Measurements from ENCODE around the gene LCE1D. TPM values are rescaled to one million over a fixed set of nuclear protein-coding genes. Genes with fewer than 3 reads are reported as not detected.
A peak's percentile ranks its signal among the peaks of the same experiment; 100 is the strongest.

Gene LCE1D
- polyA plus RNA-seq, 2 of the 4 experiments (the other 2 are of a cell fraction) = not detected

DNA sequence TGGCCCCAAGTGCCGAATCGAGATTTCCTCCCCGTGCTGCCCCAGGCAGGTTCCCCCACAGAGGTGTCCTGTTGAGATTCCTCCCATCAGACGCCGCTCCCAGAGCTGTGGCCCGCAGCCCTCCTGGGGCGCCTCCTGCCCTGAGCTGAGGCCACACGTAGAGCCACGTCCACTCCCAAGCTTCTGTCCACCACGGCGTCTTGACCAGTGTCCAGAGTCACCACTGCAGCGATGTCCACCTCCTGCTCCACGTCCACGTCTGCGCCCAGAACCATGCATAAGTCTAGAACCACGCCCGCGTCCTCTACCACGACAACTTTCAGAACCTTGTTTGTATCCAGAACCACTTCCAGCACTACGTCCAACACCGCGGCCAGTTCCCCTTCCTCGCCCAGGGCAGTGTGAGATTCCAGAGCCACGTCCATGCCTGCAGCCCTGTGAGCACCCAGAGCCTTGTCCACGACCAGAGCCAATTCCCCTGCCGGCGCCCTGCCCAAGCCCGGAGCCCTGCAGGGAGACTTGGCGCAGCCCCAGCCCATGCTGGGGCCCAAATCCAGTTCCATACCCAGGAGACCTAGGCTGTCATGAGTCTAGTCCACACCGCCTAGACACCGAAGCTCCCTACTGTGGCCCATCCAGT lies 35.9 kb upstream of the LCE1D start:
- no peak for TF ChIP-seq GATA3 (IDR thresholded peaks at IDR 0.05; ENCODE audit: borderline replicate concordance)
- no peak for TF ChIP-seq TP53 (CRISPR knock-in tag; IDR thresholded peaks at IDR 0.05)
- TF ChIP-seq POLR2A (IDR thresholded peaks at IDR 0.05; ENCODE audit: low read length) = no peak
- no peak for TF ChIP-seq ZSCAN20 (CRISPR knock-in tag; IDR thresholded peaks at IDR 0.05)
- no peak for TF ChIP-seq MYC (IDR thresholded peaks at IDR 0.05; ENCODE audit: borderline replicate concordance, low read length)
- no peak for TF ChIP-seq ZC3H11A (IDR thresholded peaks at IDR 0.05)
- no peak for TF ChIP-seq KDM1A (IDR thresholded peaks at IDR 0.05; ENCODE audit: low read depth)
- TF ChIP-seq ZFP36 (IDR thresholded peaks at IDR 0.05; ENCODE audit: borderline replicate concordance, partially characterized antibody) = no peak
- TF ChIP-seq CBX8 (IDR thresholded peaks at IDR 0.05) = no peak
- 50% methylated on average over 29 of the region's 31 CpGs for WGBS (ENCODE audit: missing lambda C conversion rate)
- DNase-seq (ENCODE audit: low read depth in 1 of 2, low spot score in 1 of 2) = no peak
- ATAC-seq = no peak
- ChIA-PET CTCF (interaction anchor here (1.2 kb wide), 1 partner anchor 165 kb away, joined by 3 read pairs; no protein-coding TSS in a partner anchor), POLR2A (no interaction called here)
- no peaks in the 10 kb centered on the region for H3K4me1 ChIP-seq
- no peak overlapping the region for H3K4me3 ChIP-seq
- no peak overlapping the region for H3K4me2 ChIP-seq
- H3K9me3 ChIP-seq = no peaks in the 10 kb centered on the region
- FAIRE-seq = no peak
- H3K27ac ChIP-seq = no peak overlapping the region

DNA sequence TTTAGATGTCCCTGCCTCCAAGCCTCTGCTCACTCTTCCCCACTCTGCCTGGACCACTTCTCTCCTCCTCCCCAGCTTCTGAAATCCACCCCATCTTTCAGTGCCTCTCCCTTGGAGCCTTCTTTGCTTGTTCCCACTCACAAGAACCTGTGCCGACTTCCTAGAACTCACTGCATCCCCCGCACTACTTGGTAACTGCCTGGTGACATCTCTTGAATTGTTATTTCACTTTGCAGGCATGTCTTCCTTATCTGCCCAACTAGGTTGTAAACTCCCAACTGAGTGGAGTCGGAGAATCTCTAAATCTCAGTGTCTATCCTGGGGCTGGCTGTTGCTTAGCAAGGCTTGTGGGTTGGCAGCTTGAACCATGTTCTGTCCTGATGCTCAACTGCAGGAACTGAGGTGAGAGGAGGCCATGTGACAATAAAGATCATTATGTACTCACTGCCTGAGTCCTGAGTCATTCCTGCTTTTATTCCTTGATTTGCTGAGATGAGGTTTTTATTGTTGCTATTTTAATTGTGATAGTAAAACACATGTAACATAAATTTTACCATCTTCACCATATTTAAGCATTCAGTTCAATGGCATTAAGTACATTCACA lies 34.8 kb upstream of the LCE1D start:
- Histone ChIP-seq H3K4me2 (no peak overlapping the region), H3K4me1 (no peaks in the 10 kb centered on the region), H3K4me3 (no peak overlapping the region), H3K9me3 (no peaks in the 10 kb centered on the region), H3K27ac (no peak overlapping the region)
- TF ChIP-seq HOXB13 (CRISPR knock-in tag; IDR thresholded peaks at IDR 0.05; ENCODE audit: low read depth) = no peak
- TF ChIP-seq HOXA7 (CRISPR knock-in tag; IDR thresholded peaks at IDR 0.05) = no peak
- TF ChIP-seq MAFK (IDR thresholded peaks at IDR 0.05; ENCODE audit: partially characterized antibody) = no peak
- TF ChIP-seq, protein P1, sequence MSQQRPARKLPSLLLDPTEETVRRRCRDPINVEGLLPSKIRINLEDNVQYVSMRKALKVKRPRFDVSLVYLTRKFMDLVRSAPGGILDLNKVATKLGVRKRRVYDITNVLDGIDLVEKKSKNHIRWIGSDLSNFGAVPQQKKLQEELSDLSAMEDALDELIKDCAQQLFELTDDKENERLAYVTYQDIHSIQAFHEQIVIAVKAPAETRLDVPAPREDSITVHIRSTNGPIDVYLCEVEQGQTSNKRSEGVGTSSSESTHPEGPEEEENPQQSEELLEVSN (IDR thresholded peaks at IDR 0.05; ENCODE audit: borderline replicate concordance, low read depth) = no peak
- TF ChIP-seq RFX5 (IDR thresholded peaks at IDR 0.05) = no peak
- TF ChIP-seq HOXB5 (CRISPR knock-in tag; IDR thresholded peaks at IDR 0.05) = no peak
- TF ChIP-seq, protein P2, sequence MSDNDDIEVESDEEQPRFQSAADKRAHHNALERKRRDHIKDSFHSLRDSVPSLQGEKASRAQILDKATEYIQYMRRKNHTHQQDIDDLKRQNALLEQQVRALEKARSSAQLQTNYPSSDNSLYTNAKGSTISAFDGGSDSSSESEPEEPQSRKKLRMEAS (IDR thresholded peaks at IDR 0.05) = no peak
- TF ChIP-seq, protein P3, sequence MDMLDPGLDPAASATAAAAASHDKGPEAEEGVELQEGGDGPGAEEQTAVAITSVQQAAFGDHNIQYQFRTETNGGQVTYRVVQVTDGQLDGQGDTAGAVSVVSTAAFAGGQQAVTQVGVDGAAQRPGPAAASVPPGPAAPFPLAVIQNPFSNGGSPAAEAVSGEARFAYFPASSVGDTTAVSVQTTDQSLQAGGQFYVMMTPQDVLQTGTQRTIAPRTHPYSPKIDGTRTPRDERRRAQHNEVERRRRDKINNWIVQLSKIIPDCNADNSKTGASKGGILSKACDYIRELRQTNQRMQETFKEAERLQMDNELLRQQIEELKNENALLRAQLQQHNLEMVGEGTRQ (IDR thresholded peaks at IDR 0.05) = no peak
- no peak for TF ChIP-seq CHD4 (IDR thresholded peaks at IDR 0.05; ENCODE audit: borderline replicate concordance)
- TF ChIP-seq TP53 (CRISPR knock-in tag; IDR thresholded peaks at IDR 0.05) = no peak
- no peak for TF ChIP-seq HDAC2 (IDR thresholded peaks at IDR 0.05)
- ChIA-PET POLR2A (interaction anchor here (0.5 kb wide), 1 partner anchor 845 kb away, joined by 4 read pairs; no protein-coding TSS in a partner anchor), CTCF (no interaction called here)
- WGBS (ENCODE audit: missing lambda C conversion rate) = 29% methylated on average over 3 of the region's 3 CpGs
- ATAC-seq (no peak), FAIRE-seq (no peak), DNase-seq (ENCODE audit: low read depth in 1 of 2, low spot score in 1 of 2) (no peak)

DNA sequence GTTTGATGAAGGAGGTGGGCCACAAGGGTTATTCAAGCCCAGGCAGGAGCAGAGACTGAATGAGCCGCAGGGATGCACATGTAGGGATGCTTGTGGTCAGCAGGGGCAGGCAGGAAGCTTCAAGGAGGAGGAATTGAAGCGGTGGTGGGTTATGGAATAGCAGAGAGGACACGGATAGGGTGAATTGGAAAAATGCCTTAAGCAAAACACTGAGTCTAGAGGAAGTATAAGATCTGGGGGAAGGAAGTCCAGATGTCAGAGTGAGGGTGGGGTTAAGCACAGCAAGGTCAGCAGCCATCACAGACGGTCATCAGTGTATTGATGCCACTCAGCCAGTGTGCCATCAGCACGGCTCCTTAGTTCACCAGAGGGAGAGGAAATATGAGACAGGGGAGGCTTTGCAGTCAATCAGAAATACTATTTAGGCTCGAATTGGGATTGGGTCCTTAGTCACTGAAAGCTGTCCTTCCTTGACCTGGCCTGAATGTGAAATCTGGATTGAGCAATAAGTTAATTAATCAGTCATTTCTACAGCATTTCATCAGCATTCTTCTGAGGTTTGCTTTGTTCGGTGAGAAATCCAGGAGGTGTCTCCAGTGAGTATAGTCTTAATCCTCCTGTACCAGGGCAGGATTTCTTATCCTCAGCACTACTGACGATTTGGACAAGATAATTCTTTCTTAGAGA lies 27.5 kb upstream of the LCE1D start:
- Histone ChIP-seq H3K27ac (no peak overlapping the region), H3K9me3 (no peaks in the 10 kb centered on the region), H3K4me3 (no peak overlapping the region), H3K4me2 (no peak overlapping the region), H3K4me1 (no peaks in the 10 kb centered on the region)
- TF ChIP-seq CHD4 (IDR thresholded peaks at IDR 0.05; ENCODE audit: borderline replicate concordance) (no peak), HDAC2 (IDR thresholded peaks at IDR 0.05) (no peak), EP300 (IDR thresholded peaks at IDR 0.05) (no peak), CBX2 (IDR thresholded peaks at IDR 0.05; ENCODE audit: borderline replicate concordance, low read depth) (no peak), SMC3 (IDR thresholded peaks at IDR 0.05) (no peak), POLR2A (IDR thresholded peaks at IDR 0.05; ENCODE audit: low read length) (no peak), PHF8 (IDR thresholded peaks at IDR 0.05; ENCODE audit: borderline replicate concordance, low read depth) (no peak), HOXB13 (CRISPR knock-in tag; IDR thresholded peaks at IDR 0.05; ENCODE audit: low read depth) (no peak), ESRRA (IDR thresholded peaks at IDR 0.05; ENCODE audit: borderline replicate concordance, low read length) (no peak)
- TF ChIP-seq, protein P3 (IDR thresholded peaks at IDR 0.05) = no peak
- TF ChIP-seq, protein P2 (IDR thresholded peaks at IDR 0.05) = no peak
- CTCF ChIA-PET = interaction anchor here (0.7 kb wide), 1 partner anchor 211 kb away, joined by 4 read pairs; no protein-coding TSS in a partner anchor
- ATAC-seq (peak; percentile 60 to 83), DNase-seq (ENCODE audit: low read depth in 1 of 2, low spot score in 1 of 2) (no peak), FAIRE-seq (no peak)
- 6% methylated on average over 8 of the region's 8 CpGs for WGBS (ENCODE audit: missing lambda C conversion rate)
- POLR2A ChIA-PET = no interaction called here

Measured in A549 (cell line).